Parathyroid adenoma (tissue), 2 donors: ENCODE data around the gene FCHO2.

ENCODE experiments used
- H2AFZ ChIP-seq: fragments of 300-600 bp; sonication (generic); one replicate; pipeline ENCODE4 v1.7.0; 2017; ENCODE audit warnings: antibody characterized with exemption, mild to moderate bottlenecking
- H3K27ac ChIP-seq: fragments of 300-600 bp; sonication (generic); one replicate; pipeline ENCODE4 v1.7.0; 2017
- H3K27me3 ChIP-seq: fragments of 300-600 bp; sonication (generic); one replicate; pipeline ENCODE4 v1.7.0; 2017; ENCODE audit warnings: low read length; ENCODE audit not compliant: control insufficient read depth, insufficient read depth
- H3K36me3 ChIP-seq: fragments of 300-600 bp; sonication (generic); one replicate; pipeline ENCODE4 v1.7.0; 2017; ENCODE audit warnings: low read length; ENCODE audit not compliant: control insufficient read depth, insufficient read depth
- H3K4me1 ChIP-seq: fragments of 300-600 bp; sonication (generic); one replicate; pipeline ENCODE4 v1.7.0; 2017; ENCODE audit warnings: control low read depth
- H3K4me2 ChIP-seq: fragments of 300-600 bp; sonication (generic); one replicate; pipeline ENCODE4 v1.7.0; 2017; ENCODE audit warnings: low read length
- H3K4me3 ChIP-seq: fragments of 300-600 bp; sonication (generic); one replicate; pipeline ENCODE4 v1.7.0; 2017; ENCODE audit warnings: low read depth, low read length
- H3K79me2 ChIP-seq: fragments of 300-600 bp; sonication (generic); one replicate; pipeline ENCODE4 v1.7.0; 2017; ENCODE audit warnings: control low read depth
- H3K9ac ChIP-seq: fragments of 300-600 bp; sonication (generic); one replicate; pipeline ENCODE4 v1.7.0; 2017; ENCODE audit warnings: mild to moderate bottlenecking
- H3K9me3 ChIP-seq: fragments of 300-600 bp; sonication (generic); one replicate; pipeline ENCODE4 v1.7.0; 2017; ENCODE audit warnings: low read length; ENCODE audit not compliant: control insufficient read depth
- CTCF ChIP-seq: fragments of 300-600 bp; sonication (generic); IDR thresholded peaks from one replicate; pipeline ENCODE4 v1.7.0; 2017; ENCODE audit warnings: antibody characterized with exemption, mild to moderate bottlenecking
- donor health status: primary hyperparathyroidism.

FCHO2 gene

GRCh38 chr5:73125289-73125688, 169.4 kb downstream of the FCHO2 start:
- no peak overlapping the region for H2AFZ ChIP-seq
- H3K27me3 ChIP-seq, result no peaks in the 10 kb centered on the region
- H3K4me3 ChIP-seq, result no peak overlapping the region
- no peaks in the 10 kb centered on the region for H3K4me1 ChIP-seq
- H3K9me3 ChIP-seq, result no peaks in the 10 kb centered on the region
- H3K4me2 ChIP-seq, result no peak overlapping the region
- H3K9ac ChIP-seq, result no peak overlapping the region
- TF ChIP-seq CTCF, result no peak
- H3K36me3 ChIP-seq, result no peaks in the 10 kb centered on the region
- no peak overlapping the region for H3K27ac ChIP-seq
- no peaks in the 10 kb centered on the region for H3K79me2 ChIP-seq

- Histone ChIP-seq H3K9ac (no peak overlapping the region), H3K4me2 (no peak overlapping the region), H3K4me3 (no peak overlapping the region), H3K79me2 (no peaks in the 10 kb centered on the region), H3K4me1 (no peaks in the 10 kb centered on the region), H3K27me3 (no peaks in the 10 kb centered on the region), H3K27ac (no peak overlapping the region), H3K36me3 (no peaks in the 10 kb centered on the region), H2AFZ (no peak overlapping the region), H3K9me3 (no peaks in the 10 kb centered on the region)
- TF ChIP-seq CTCF, result no peak
Measured at GRCh38 chr5:73126381-73126780, 170.5 kb downstream of the FCHO2 start.

- Histone ChIP-seq H3K4me3 (no peak overlapping the region), H3K9me3 (no peaks in the 10 kb centered on the region), H3K4me2 (no peak overlapping the region), H3K27ac (no peak overlapping the region), H3K36me3 (no peaks in the 10 kb centered on the region), H3K4me1 (no peaks in the 10 kb centered on the region), H2AFZ (no peak overlapping the region), H3K9ac (no peak overlapping the region), H3K79me2 (no peaks in the 10 kb centered on the region), H3K27me3 (no peaks in the 10 kb centered on the region)
- no peak for TF ChIP-seq CTCF
Measured at GRCh38 chr5:73126957-73127356, 171.1 kb downstream of the FCHO2 start.

- Histone ChIP-seq H3K4me2 (no peak overlapping the region), H3K9ac (no peak overlapping the region)
- TF ChIP-seq CTCF, result no peak
Measured at GRCh38 chr5:73129143-73129542, 173.3 kb downstream of the FCHO2 start.

GRCh38 chr5:73130811-73131210, 175.0 kb downstream of the FCHO2 start:
- Histone ChIP-seq H3K9ac (no peak overlapping the region), H3K27ac (no peak overlapping the region)

More at GRCh38 chr5:73129143-73129542, 173.3 kb downstream of the FCHO2 start:
- Histone ChIP-seq H3K27me3 (no peaks in the 10 kb centered on the region), H3K36me3 (no peaks in the 10 kb centered on the region), H3K4me3 (no peak overlapping the region), H2AFZ (no peak overlapping the region), H3K4me1 (no peaks in the 10 kb centered on the region), H3K9me3 (no peaks in the 10 kb centered on the region), H3K27ac (no peak overlapping the region), H3K79me2 (no peaks in the 10 kb centered on the region)

More at GRCh38 chr5:73130811-73131210, 175.0 kb downstream of the FCHO2 start:
- Histone ChIP-seq H3K4me3 (no peak overlapping the region), H3K4me2 (no peak overlapping the region), H2AFZ (no peak overlapping the region), H3K27me3 (no peaks in the 10 kb centered on the region), H3K79me2 (no peaks in the 10 kb centered on the region), H3K36me3 (no peaks in the 10 kb centered on the region), H3K4me1 (no peaks in the 10 kb centered on the region), H3K9me3 (no peaks in the 10 kb centered on the region)
- no peak for TF ChIP-seq CTCF
